Astrocyte (in vitro differentiated cells and primary cell): ENCODE results near the gene MX2. TPM values are rescaled to one million over a fixed set of nuclear protein-coding genes. Genes with fewer than 3 reads are reported as not detected.

Experiments
- DNase-seq: peaks from one replicate; pipeline ENCODE4 v3.0.0-alpha.2; 2010; ENCODE audit warnings: low read depth
- FAIRE-seq: peaks from 2 replicates; lab custom pipeline; 2011; peaks lifted over from hg19 to GRCh38; lab: Jason Lieb, UNC
- H2AFZ ChIP-seq: 2 replicates; pipeline ENCODE4 v1.6.0; 2012; ENCODE audit warnings: low read depth, low read length, inconsistent platforms
- H3K27ac ChIP-seq: 2 replicates; pipeline ENCODE4 v1.5.1; 2011; ENCODE audit warnings: low read depth, low read length, inconsistent platforms
- H3K27me3 ChIP-seq: 2 replicates; pipeline ENCODE4 v1.6.0; 2011; ENCODE audit warnings: low read length, inconsistent platforms; ENCODE audit not compliant: insufficient read depth
- H3K36me3 ChIP-seq: 2 replicates; pipeline ENCODE4 v1.5.1; 2011; ENCODE audit warnings: low read length, inconsistent platforms; ENCODE audit not compliant: insufficient read depth
- H3K4me1 ChIP-seq: 2 replicates; pipeline ENCODE4 v1.5.1; 2011; ENCODE audit warnings: low read length, inconsistent platforms; ENCODE audit not compliant: insufficient read depth
- H3K4me2 ChIP-seq: 2 replicates; pipeline ENCODE4 v1.6.0; 2012; ENCODE audit warnings: low read length, inconsistent platforms
- H3K4me3 ChIP-seq: 2 replicates; pipeline ENCODE4 v1.5.1; 2011; ENCODE audit warnings: low read depth, mild to moderate bottlenecking, low read length, inconsistent platforms; ENCODE audit not compliant: insufficient read depth
- H3K79me2 ChIP-seq: 2 replicates; pipeline ENCODE4 v1.6.0; 2012; ENCODE audit warnings: mild to moderate bottlenecking, low read length, inconsistent platforms; ENCODE audit not compliant: insufficient read depth
- H3K9ac ChIP-seq: 2 replicates; pipeline ENCODE4 v1.6.0; 2012; ENCODE audit warnings: mild to moderate bottlenecking, low read length, inconsistent platforms
- H3K9me3 ChIP-seq: 2 replicates; pipeline ENCODE4 v1.5.1; 2012; ENCODE audit warnings: low read depth, mild to moderate bottlenecking, low read length, inconsistent platforms; ENCODE audit not compliant: insufficient read depth
- H4K20me1 ChIP-seq: 2 replicates; pipeline ENCODE4 v1.6.0; 2012; ENCODE audit warnings: low read length, inconsistent platforms; ENCODE audit not compliant: insufficient read depth
- H3K27ac Mint-ChIP-seq: one replicate; pipeline ENCODE4 v1.8.0; 2021; ENCODE audit warnings: mild to moderate bottlenecking, mixed read lengths; ENCODE audit not compliant: unreplicated experiment
- H3K27me3 Mint-ChIP-seq: one replicate; pipeline ENCODE4 v1.8.0; 2021; ENCODE audit warnings: low read depth, mixed read lengths; ENCODE audit not compliant: unreplicated experiment
- H3K36me3 Mint-ChIP-seq: one replicate; pipeline ENCODE4 v1.8.0; 2021; ENCODE audit warnings: low read depth, mixed read lengths; ENCODE audit not compliant: unreplicated experiment
- H3K4me1 Mint-ChIP-seq: one replicate; pipeline ENCODE4 v1.8.0; 2021; ENCODE audit warnings: low read depth, mixed read lengths; ENCODE audit not compliant: unreplicated experiment
- H3K4me3 Mint-ChIP-seq: one replicate; pipeline ENCODE4 v1.8.0; 2021; ENCODE audit warnings: mild to moderate bottlenecking, moderate library complexity, mixed read lengths; ENCODE audit not compliant: unreplicated experiment
- H3K9me3 Mint-ChIP-seq: one replicate; pipeline ENCODE4 v1.8.0; 2021; ENCODE audit warnings: mild to moderate bottlenecking, mixed read lengths; ENCODE audit not compliant: unreplicated experiment
- EZH2 ChIP-seq: IDR thresholded peaks from 2 replicates; pipeline ENCODE4 v1.6.1; 2012; ENCODE audit warnings: mild to moderate bottlenecking, low read length, inconsistent platforms; ENCODE audit not compliant: insufficient read depth
- total RNA-seq: library from RNA; stranded (reverse); gene quantifications from 2 replicates; pipeline ENCODE4 v1.2.1, GENCODE V29; 2021
- TF ChIP-seq, protein P1 (sequence below): IDR thresholded peaks from 2 replicates; pipeline ENCODE4 v1.5.1; 2011; ENCODE audit warnings: low read depth, mild to moderate bottlenecking, inconsistent platforms, low read length, moderate library complexity; ENCODE audit not compliant: insufficient read depth

The MX2 gene
- total RNA-seq, 1 donor from 2014 or later: 8.6 TPM

DNA sequence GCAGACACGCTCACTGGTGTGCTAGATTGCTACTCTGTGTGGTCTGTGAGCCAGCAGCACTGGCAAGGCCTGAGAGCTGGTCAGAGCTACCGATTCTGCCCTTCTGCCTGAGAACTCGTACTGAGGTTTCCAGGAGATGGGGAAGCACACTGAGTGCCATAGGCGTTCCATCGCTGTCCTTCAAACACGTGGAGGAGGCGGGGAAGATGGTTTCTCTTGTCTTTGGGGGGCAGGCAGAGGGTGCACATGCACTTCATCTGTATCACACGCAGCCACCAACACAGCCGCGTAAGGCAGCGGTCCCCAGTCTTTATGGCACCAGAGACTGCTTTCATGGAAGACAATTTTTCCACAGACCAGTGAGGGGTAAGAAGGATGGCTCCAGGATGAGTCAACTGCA lies 40.4 kb downstream of the MX2 start:
- H3K27ac ChIP-seq: no peak overlapping the region
- TF ChIP-seq, protein P1, sequence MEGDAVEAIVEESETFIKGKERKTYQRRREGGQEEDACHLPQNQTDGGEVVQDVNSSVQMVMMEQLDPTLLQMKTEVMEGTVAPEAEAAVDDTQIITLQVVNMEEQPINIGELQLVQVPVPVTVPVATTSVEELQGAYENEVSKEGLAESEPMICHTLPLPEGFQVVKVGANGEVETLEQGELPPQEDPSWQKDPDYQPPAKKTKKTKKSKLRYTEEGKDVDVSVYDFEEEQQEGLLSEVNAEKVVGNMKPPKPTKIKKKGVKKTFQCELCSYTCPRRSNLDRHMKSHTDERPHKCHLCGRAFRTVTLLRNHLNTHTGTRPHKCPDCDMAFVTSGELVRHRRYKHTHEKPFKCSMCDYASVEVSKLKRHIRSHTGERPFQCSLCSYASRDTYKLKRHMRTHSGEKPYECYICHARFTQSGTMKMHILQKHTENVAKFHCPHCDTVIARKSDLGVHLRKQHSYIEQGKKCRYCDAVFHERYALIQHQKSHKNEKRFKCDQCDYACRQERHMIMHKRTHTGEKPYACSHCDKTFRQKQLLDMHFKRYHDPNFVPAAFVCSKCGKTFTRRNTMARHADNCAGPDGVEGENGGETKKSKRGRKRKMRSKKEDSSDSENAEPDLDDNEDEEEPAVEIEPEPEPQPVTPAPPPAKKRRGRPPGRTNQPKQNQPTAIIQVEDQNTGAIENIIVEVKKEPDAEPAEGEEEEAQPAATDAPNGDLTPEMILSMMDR: no peak
- no peak for TF ChIP-seq EZH2

DNA sequence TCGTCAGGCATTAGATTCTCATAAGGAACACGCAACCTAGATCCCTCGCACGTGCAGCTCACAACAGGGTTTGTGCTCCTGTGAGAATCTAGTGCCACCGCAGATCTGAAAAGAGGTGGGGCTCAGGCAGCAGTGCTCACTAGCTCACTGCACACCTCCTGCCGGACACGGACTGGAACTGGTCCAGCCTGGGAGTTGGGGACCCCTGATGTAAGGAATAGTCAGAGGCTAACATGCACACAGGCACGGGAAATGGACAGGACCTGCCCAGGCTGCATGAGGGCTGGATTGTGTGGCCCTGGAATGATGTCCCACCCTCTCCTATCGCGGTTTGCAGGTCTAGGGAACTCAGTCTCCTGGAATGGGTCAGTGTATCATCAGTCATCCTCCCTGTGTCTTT lies 41.0 kb downstream of the MX2 start:
- H3K27me3 Mint-ChIP-seq: peaks cover 18% of the 10 kb centered on the region
- no peaks in the 10 kb centered on the region for H3K79me2 ChIP-seq

More for the DNA sequence above, 40.4 kb downstream of the MX2 start:
- H3K27me3 ChIP-seq: peaks cover 9% of the 10 kb centered on the region
- H3K27ac Mint-ChIP-seq: no peak overlapping the region
- DNase-seq (no peak), FAIRE-seq (no peak)
- peaks cover 6% of the 10 kb centered on the region for H3K9me3 Mint-ChIP-seq
- peaks cover 20% of the 10 kb centered on the region for H3K36me3 Mint-ChIP-seq
- no peaks in the 10 kb centered on the region for H4K20me1 ChIP-seq
- no peak overlapping the region for H3K4me3 Mint-ChIP-seq
- H3K9me3 ChIP-seq: no peaks in the 10 kb centered on the region
- no peaks in the 10 kb centered on the region for H3K79me2 ChIP-seq
- H3K4me1 ChIP-seq: no peaks in the 10 kb centered on the region
- H3K4me2 ChIP-seq: no peak overlapping the region
- no peaks in the 10 kb centered on the region for H3K36me3 ChIP-seq
- no peak overlapping the region for H3K9ac ChIP-seq
- H3K4me1 Mint-ChIP-seq: no peaks in the 10 kb centered on the region
- peaks cover 16% of the 10 kb centered on the region for H3K27me3 Mint-ChIP-seq
- no peak overlapping the region for H2AFZ ChIP-seq
- H3K4me3 ChIP-seq: no peak overlapping the region

DNA sequence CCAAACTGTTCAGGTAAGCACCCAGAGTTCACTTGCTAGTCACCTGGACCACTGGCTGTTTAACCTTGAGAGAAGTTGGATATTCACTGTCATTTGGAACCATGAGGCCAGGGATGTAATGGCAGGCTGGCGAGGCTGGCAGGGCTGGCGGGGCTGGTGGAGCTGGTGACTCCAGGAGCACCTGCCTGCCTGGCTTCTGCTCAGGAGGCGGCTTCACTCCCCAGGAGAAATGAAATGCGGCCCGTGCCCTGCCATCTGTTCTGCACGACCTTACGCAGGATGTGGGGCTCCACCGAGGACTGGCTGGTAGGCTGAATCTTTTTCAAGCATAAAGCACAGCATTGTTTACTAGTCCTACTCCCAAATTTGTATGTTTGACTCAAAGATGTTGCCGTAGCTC lies 41.5 kb downstream of the MX2 start:
- H3K36me3 ChIP-seq: no peaks in the 10 kb centered on the region
- H3K79me2 ChIP-seq: no peaks in the 10 kb centered on the region
- no peaks in the 10 kb centered on the region for H4K20me1 ChIP-seq
- DNase-seq (no peak), FAIRE-seq (no peak)
- no peak overlapping the region for H3K4me3 Mint-ChIP-seq
- H3K27me3 Mint-ChIP-seq: peaks cover 23% of the 10 kb centered on the region
- H3K4me3 ChIP-seq: no peak overlapping the region
- no peaks in the 10 kb centered on the region for H3K4me1 Mint-ChIP-seq
- peaks cover 6% of the 10 kb centered on the region for H3K9me3 Mint-ChIP-seq
- TF ChIP-seq, protein P1: no peak
- TF ChIP-seq EZH2: no peak
- no peak overlapping the region for H2AFZ ChIP-seq
- no peak overlapping the region for H3K27ac ChIP-seq
- H3K9me3 ChIP-seq: no peaks in the 10 kb centered on the region
- H3K4me2 ChIP-seq: no peak overlapping the region
- no peak overlapping the region for H3K9ac ChIP-seq
- H3K36me3 Mint-ChIP-seq: peaks cover 25% of the 10 kb centered on the region
- no peak overlapping the region for H3K27ac Mint-ChIP-seq
- H3K4me1 ChIP-seq: no peaks in the 10 kb centered on the region
- peaks cover 5% of the 10 kb centered on the region for H3K27me3 ChIP-seq

More for the DNA sequence above, 41.0 kb downstream of the MX2 start:
- Histone ChIP-seq H3K27me3 (peaks cover 5% of the 10 kb centered on the region), H3K36me3 (no peaks in the 10 kb centered on the region), H4K20me1 (no peaks in the 10 kb centered on the region), H3K27ac (no peak overlapping the region), H3K4me3 (no peak overlapping the region), H3K4me2 (no peak overlapping the region), H2AFZ (no peak overlapping the region), H3K4me1 (no peaks in the 10 kb centered on the region), H3K9me3 (no peaks in the 10 kb centered on the region), H3K9ac (no peak overlapping the region)
- no peak for DNase-seq
- no peak overlapping the region for H3K4me3 Mint-ChIP-seq
- H3K9me3 Mint-ChIP-seq: peaks cover 6% of the 10 kb centered on the region
- H3K36me3 Mint-ChIP-seq: peaks cover 22% of the 10 kb centered on the region
- H3K27ac Mint-ChIP-seq: no peak overlapping the region
- no peak for FAIRE-seq
- no peaks in the 10 kb centered on the region for H3K4me1 Mint-ChIP-seq
- no peak for TF ChIP-seq EZH2
- TF ChIP-seq, protein P1: no peak
